ENCODE data around the gene FIS1.

- TF ChIP-seq PATZ1 (CRISPR knock-in tag; IDR thresholded peaks at IDR 0.05; ENCODE audit: borderline replicate concordance): no peak
- TF ChIP-seq ISL1 (CRISPR knock-in tag; IDR thresholded peaks at IDR 0.05): no peak
- TF ChIP-seq ZNF8 (CRISPR knock-in tag; IDR thresholded peaks at IDR 0.05): no peak
- no peak for TF ChIP-seq RARB (CRISPR knock-in tag; IDR thresholded peaks at IDR 0.05)
- no peak for TF ChIP-seq ZFP3 (CRISPR knock-in tag; IDR thresholded peaks at IDR 0.05)
Measured at GRCh38 chr7:101238226-101239182, 6.4 kb downstream of the FIS1 start.
